Caco-2 (cell line): Measurements from ENCODE around the gene MROH2A. TPM values are rescaled to one million over a fixed set of nuclear protein-coding genes. Genes with fewer than 3 reads are reported as not detected.

Experiments
- BruUV-seq: library from RNA; stranded (reverse); fragments of 400-500 nt; replicated peaks from 2 replicates; lab custom pipeline; 2021; lab: Mats Ljungman, UMichigan
- CTCF ChIA-PET: fragments of 300-600 bp; sonication (Branson Sonifier 250); formaldehyde crosslinking; loops from one replicate; lab custom pipeline; 2022; ENCODE audit warnings: antibody characterized with exemption; lab: Charles Lee
- POLR2A ChIA-PET: fragments of 300-600 bp; sonication (Branson Sonifier 250); formaldehyde crosslinking; loops from one replicate; lab custom pipeline; 2022; ENCODE audit warnings: antibody characterized with exemption; lab: Charles Lee
- DNase-seq, 2 experiments: peaks; one replicate each; pipeline versions ENCODE4 v3.0.0 to v3.0.0-alpha.2; 2020 to 2022
- H3K27me3 ChIP-seq: replicated peaks from 2 replicates; pipeline ENCODE4 v1.6.0; 2011; ENCODE audit warnings: low read length; ENCODE audit not compliant: control insufficient read depth, insufficient read depth
- H3K36me3 ChIP-seq: 2 replicates; pipeline ENCODE4 v1.5.1; 2011; ENCODE audit warnings: low read length; ENCODE audit not compliant: control insufficient read depth, insufficient read depth
- H3K4me1 ChIP-seq: fragments of 250-450 bp; sonication (Bioruptor Pico); 2 replicates; pipeline ENCODE4 v1.5.1; 2020; ENCODE audit warnings: mild to moderate bottlenecking
- H3K4me3 ChIP-seq: 2 replicates; pipeline ENCODE4 v1.5.1; 2011; ENCODE audit warnings: low read depth, mild to moderate bottlenecking, control low read depth, low read length
- H3K9me3 ChIP-seq: fragments of 250-450 bp; sonication (Bioruptor Pico); 2 replicates; pipeline ENCODE4 v1.5.1; 2020; ENCODE audit warnings: mild to moderate bottlenecking, moderate library complexity
- H3K27ac Mint-ChIP-seq: one replicate; pipeline ENCODE4 v1.8.0; 2022; ENCODE audit warnings: mixed read lengths; ENCODE audit not compliant: unreplicated experiment
- H3K27me3 Mint-ChIP-seq: one replicate; pipeline ENCODE4 v1.8.0; 2022; ENCODE audit warnings: mixed read lengths; ENCODE audit not compliant: insufficient read depth, unreplicated experiment
- H3K36me3 Mint-ChIP-seq: one replicate; pipeline ENCODE4 v1.8.0; 2022; ENCODE audit warnings: mild to moderate bottlenecking, mixed read lengths; ENCODE audit not compliant: insufficient read depth, unreplicated experiment
- H3K4me1 Mint-ChIP-seq: one replicate; pipeline ENCODE4 v1.8.0; 2022; ENCODE audit warnings: low read depth, mixed read lengths; ENCODE audit not compliant: unreplicated experiment
- H3K4me3 Mint-ChIP-seq: one replicate; pipeline ENCODE4 v1.8.0; 2022; ENCODE audit warnings: mild to moderate bottlenecking, moderate library complexity, mixed read lengths; ENCODE audit not compliant: unreplicated experiment
- H3K9me3 Mint-ChIP-seq: one replicate; pipeline ENCODE4 v1.8.0; 2022; ENCODE audit warnings: mixed read lengths; ENCODE audit not compliant: unreplicated experiment
- CTCF ChIP-seq, 2 experiments: fragments of 200-600 bp in 1 of 2; IDR thresholded peaks; 1 replicate in 1 of 2; 2 replicates in 1 of 2; pipeline versions ENCODE4 v1.5.1 to v1.8.0; 2011 to 2022; ENCODE audit warnings: antibody characterized with exemption in 1 of 2, control low read depth in 1 of 2, inconsistent platforms in 1 of 2, low read depth in 1 of 2, low read length in 1 of 2, mild to moderate bottlenecking in 1 of 2, moderate library complexity in 1 of 2; ENCODE audit not compliant: insufficient read depth in 1 of 2, severe bottlenecking in 1 of 2, unreplicated experiment in 1 of 2
- intact Hi-C: fragments of 100-400 bp; cut with micrococcal nuclease; formaldehyde crosslinking; loops from one replicate; pipeline ENCODE4 v1.10.0; 2022; ENCODE audit not compliant: unreplicated experiment
- total RNA-seq: library from RNA; stranded (reverse); gene quantifications from 2 replicates; pipeline ENCODE4 v1.2.3, GENCODE V29; 2022

MROH2A gene
- total RNA-seq, 1 experiment from 2014 or later = not detected

- H3K36me3 Mint-ChIP-seq = no peaks in the 10 kb centered on the region
- no TSS peak for BruUV-seq
- no peaks in the 10 kb centered on the region for H3K4me1 ChIP-seq
- no peaks in the 10 kb centered on the region for H3K27me3 ChIP-seq
- ChIA-PET POLR2A (no interaction called here), CTCF (no interaction called here)
- no peak overlapping the region for H3K4me3 Mint-ChIP-seq
- no peak overlapping the region for H3K4me3 ChIP-seq
- intact Hi-C loops = no loop called here
- no peak for TF ChIP-seq CTCF (IDR thresholded peaks at IDR 0.05; ENCODE audit: insufficient read depth in 1 of 2, low read depth in 1 of 2, low read length in 1 of 2, severe bottlenecking in 1 of 2, unreplicated experiment in 1 of 2)
- peaks cover 25% of the 10 kb centered on the region for H3K9me3 Mint-ChIP-seq
- peaks cover 8% of the 10 kb centered on the region for H3K27me3 Mint-ChIP-seq
- H3K4me1 Mint-ChIP-seq = no peaks in the 10 kb centered on the region
- H3K27ac Mint-ChIP-seq = no peak overlapping the region
- H3K36me3 ChIP-seq = no peaks in the 10 kb centered on the region
- no peak for DNase-seq
- no peaks in the 10 kb centered on the region for H3K9me3 ChIP-seq
Measured at GRCh38 chr2:233882353-233882752, 104.2 kb downstream of the MROH2A start.

Other genes starting within 250 kb of the MROH2A start
- 27.4 and 27.8 TPM in 2 replicates for gene USP40, start 211.5 kb upstream of the MROH2A start, total RNA-seq
- 0.14 and 0.50 TPM in 2 replicates for gene UGT1A8, start 160.7 kb upstream of the MROH2A start, total RNA-seq
- gene UGT1A10, start 141.9 kb upstream of the MROH2A start, total RNA-seq = 0.77 and 1.0 TPM in 2 replicates
- gene UGT1A9, start 106.4 kb upstream of the MROH2A start, total RNA-seq = 0.20 and 0.39 TPM in 2 replicates
- 0.18 and 0.63 TPM in 2 replicates for gene UGT1A7, start 96.4 kb upstream of the MROH2A start, total RNA-seq
- 29.2 and 33.9 TPM in 2 replicates for gene UGT1A6, start 85.4 kb upstream of the MROH2A start, total RNA-seq
- 1.00 and 1.2 TPM in 2 replicates for gene UGT1A5, start 65.4 kb upstream of the MROH2A start, total RNA-seq
- 0.79 and 0.84 TPM in 2 replicates for gene UGT1A4, start 59.6 kb upstream of the MROH2A start, total RNA-seq
- 0.64 and 0.65 TPM in 2 replicates for gene UGT1A3, start 49.3 kb upstream of the MROH2A start, total RNA-seq
- 2.6 and 3.0 TPM in 2 replicates for gene UGT1A1, start 18.1 kb upstream of the MROH2A start, total RNA-seq
- 29.7 and 35.0 TPM in 2 replicates for gene HJURP, start 76.2 kb downstream of the MROH2A start, total RNA-seq
- gene TRPM8, start 139.0 kb downstream of the MROH2A start, total RNA-seq = not detected in 2 replicates